NCI-H748 (cell line): Measurements from ENCODE around the gene NDST1.

ENCODE experiments used
- DNase-seq: peaks from one replicate; lab custom pipeline; 2025; ENCODE audit not compliant: unreplicated experiment; lab: John Stamatoyannopoulos, UW

Gene NDST1

DNA sequence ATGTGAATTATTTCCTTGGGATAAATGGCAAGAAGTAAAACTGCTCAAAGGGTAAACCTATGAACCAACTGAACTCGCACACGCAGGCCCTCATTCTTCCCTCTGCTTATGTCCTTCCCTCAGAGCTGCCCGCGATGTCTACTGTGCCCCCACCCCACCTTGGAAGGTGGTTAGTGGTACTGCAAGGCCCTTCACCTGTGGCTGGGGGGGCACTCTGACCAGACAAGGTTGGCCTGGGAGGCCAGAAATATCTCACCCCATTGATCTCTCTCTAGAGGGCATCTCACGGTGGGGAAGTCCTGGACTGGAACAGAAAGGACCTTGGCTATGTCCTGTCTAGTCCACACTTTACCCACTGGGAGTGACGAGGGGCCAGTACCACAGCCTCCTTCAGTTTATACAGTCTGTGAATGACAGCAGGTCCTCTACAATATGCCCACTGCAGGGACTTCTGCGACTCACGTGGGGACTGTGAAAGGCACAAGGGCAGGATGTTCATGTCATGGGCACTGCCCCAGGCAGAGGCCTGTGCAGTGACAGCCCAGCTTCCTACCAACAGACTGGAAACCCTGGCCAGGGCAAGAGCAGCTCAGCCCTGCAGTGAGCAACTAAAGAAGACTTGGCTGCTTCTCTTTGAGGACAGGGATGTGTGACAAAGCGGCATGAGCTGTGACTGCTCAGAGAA lies 75.8 kb downstream of the NDST1 start:
- DNase-seq, result no peak

- no peak for DNase-seq
Observed at GRCh38 chr5:150584556-150585335, 76.8 kb downstream of the NDST1 start.

- no peak for DNase-seq
Observed at GRCh38 chr5:150585781-150586341, 77.9 kb downstream of the NDST1 start.

DNA sequence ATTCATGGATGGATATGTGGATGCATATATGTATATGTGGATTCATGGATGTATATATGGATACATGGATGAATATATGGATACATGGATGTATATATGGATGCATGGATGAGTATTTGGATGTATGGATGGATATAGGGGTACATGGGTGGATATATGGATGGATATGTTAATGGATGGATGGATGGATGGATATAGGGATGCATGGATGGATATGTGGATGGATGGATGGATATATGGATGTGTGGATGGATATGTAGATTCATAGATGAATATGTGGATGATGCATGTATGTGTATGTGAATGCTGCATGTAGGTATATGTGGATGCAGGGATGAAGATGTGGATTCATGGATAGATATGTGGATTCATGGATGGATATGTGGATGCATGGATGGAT lies 79.1 kb downstream of the NDST1 start:
- DNase-seq, result no peak

- DNase-seq, result no peak
Observed at GRCh38 chr5:150587856-150588595, 80.1 kb downstream of the NDST1 start.

- DNase-seq, result no peak
Observed at GRCh38 chr5:150588596-150588890, 80.6 kb downstream of the NDST1 start.

GRCh38 chr5:150589862-150590601 lies 82.1 kb downstream of the NDST1 start:
- DNase-seq, result no peak

- DNase-seq, result no peak
Observed at GRCh38 chr5:150590979-150591695, 83.2 kb downstream of the NDST1 start.

GRCh38 chr5:150593593-150593992 lies 85.7 kb downstream of the NDST1 start:
- DNase-seq, result no peak

DNA sequence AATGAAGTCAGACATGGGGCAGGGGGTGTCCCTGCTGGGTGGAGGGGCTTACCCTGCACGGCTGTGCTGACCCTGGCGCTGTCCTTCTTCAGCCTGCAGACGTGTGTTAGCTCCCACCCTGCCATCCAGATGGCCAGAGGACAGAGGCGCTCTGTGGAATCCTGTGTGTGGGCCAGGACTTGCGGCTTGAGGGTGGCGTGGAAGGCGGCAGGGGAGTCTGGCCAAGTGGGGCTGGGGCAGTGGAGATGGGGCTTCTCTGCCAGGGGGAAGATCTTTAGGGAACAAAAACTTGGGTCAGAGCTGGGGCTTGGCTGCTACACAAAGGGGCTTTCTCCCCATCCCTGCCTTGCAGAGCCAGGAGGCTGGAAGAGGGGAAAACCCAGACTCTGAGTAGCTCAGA lies 86.1 kb downstream of the NDST1 start:
- DNase-seq, result no peak

DNA sequence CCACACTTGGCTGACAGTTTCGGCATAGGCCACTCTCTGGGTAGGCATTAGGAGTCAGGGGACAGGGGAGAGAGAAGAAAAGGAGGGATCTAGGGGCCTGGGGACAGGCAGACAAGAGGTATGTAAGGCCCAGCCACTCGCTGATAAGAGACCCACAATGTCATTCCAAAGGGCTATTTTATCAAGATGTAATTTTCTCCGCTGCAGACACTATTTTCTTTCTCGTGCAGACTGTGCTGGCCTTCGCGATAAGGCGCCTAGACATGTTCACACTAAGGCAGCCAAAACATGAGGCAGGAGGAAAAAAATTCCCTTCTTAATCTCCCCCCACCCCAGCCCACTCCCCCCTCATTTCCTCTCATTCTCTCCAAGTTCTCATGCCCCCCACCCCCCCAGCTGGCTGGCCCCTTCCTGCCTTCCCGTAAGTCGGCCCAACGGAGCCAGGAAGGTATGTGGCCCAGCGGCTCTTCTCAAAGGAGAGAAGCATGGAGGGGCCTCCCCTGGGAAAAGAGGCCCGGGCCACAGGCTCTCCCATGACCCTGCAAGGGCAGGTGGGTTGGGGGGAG lies 87.6 kb downstream of the NDST1 start:
- DNase-seq, result no peak

DNA sequence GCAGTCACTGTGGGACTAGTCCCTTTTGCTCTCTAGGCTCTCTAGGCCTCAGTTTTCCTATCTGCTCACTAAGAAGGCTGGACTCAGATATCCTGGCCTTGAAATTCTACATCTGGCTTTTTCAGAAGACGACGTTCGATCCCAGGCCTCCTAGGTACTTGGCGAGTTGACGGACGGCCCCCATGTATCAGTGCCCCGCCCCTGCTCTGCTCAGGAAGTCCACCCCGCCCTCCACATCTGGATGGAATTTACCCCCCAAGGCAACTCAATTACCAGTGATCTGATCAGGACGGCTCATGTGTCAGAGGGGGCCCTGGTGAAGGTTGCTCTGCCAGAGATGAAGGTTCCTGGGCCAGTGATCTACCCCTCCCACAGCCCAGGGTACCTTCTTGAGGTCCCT lies 88.4 kb downstream of the NDST1 start:
- DNase-seq, result no peak

DNA sequence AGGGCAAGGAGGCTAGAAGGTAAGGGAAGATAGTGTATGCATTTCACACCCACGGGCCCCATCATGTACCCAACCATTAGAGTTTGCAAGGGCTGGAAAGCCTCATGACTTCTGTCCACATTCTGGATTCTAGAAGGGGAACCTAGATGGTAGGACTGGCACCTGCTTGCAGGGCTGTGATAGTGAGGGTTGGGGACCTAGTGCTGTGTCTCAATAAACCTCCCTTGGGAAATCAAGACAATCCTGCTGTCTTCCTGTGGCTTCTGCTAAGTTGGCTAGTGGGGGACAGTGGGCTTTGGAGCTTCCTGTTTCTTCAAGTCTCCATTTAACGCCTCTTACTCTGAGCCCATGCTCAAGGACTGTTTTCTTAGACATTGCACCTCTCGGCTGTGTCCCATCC lies 88.9 kb downstream of the NDST1 start:
- no peak for DNase-seq

- no peak for DNase-seq
Observed at GRCh38 chr5:150598006-150598405, 90.1 kb downstream of the NDST1 start.

GRCh38 chr5:150598821-150599273 lies 90.9 kb downstream of the NDST1 start:
- DNase-seq, result no peak

DNA sequence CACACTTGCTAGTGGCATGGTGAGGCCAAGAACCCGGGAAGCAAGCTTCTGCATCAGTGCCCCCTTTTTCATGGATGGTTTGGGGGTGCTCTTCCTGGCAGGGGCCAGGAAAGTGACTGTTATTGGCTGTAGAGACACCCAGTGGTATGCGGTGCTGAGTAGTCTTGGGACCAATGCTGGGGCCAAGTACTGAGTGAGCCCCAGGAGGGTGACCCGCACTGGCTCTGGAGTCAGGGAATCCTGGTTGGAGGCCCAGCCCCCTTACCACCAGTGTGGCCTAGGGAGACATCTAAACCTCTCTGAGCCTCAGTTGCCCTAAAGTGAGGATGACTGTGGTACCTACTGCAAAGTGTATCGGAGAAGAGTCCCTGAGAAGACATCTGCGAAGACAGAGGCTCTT lies 91.3 kb downstream of the NDST1 start:
- DNase-seq, result no peak

GRCh38 chr5:150599917-150600511 lies 92.1 kb downstream of the NDST1 start:
- peak; percentile 67 for DNase-seq

GRCh38 chr5:150600616-150601490 lies 92.9 kb downstream of the NDST1 start:
- DNase-seq, result no peak
